HepG2 (cell line): ENCODE results near the gene SEL1L2. TPM values are rescaled to one million over a fixed set of nuclear protein-coding genes. Genes with fewer than 3 reads are reported as not detected.

Experiments
- ATAC-seq: fragments of 200-7000 bp; cut with Tn5 transposase; 3 replicates; pipeline ENCODE4 v1.9.1; 2020; ENCODE audit warnings: mild to moderate bottlenecking, moderate library complexity
- BruUV-seq: library from RNA; stranded (reverse); fragments of 400-500 nt; replicated peaks from 2 replicates; lab custom pipeline; 2021; lab: Mats Ljungman, UMichigan
- CTCF ChIA-PET: fragments of 300-600 bp; formaldehyde crosslinking; extraction: SDS; loops from one replicate; lab custom pipeline; 2021; ENCODE audit warnings: low total read pairs, inconsistent platforms, low intra/inter-chr PET ratio; lab: Yijun Ruan, JAX
- POLR2A ChIA-PET: fragments of 350-600 bp; sonication (Branson Sonifier 250); formaldehyde crosslinking; loops from one replicate; lab custom pipeline; 2020; ENCODE audit warnings: antibody characterized with exemption, inconsistent platforms; lab: Yijun Ruan, JAX
- DNase-seq: peaks from one replicate; pipeline ENCODE4 v3.0.0-alpha.2; 2015; ENCODE audit warnings: low spot score
- FAIRE-seq: peaks from 3 replicates; lab custom pipeline; 2011; peaks lifted over from hg19 to GRCh38; lab: Jason Lieb, UNC
- H2AFZ ChIP-seq: one replicate; pipeline ENCODE4 v1.6.1; 2011; ENCODE audit warnings: low read length, inconsistent platforms
- H3K27ac ChIP-seq: fragments of 300-600 bp; 3 replicates; pipeline ENCODE4 v1.8.0; 2011; ENCODE audit warnings: mixed run types, mild to moderate bottlenecking, mixed read lengths, low read length, inconsistent platforms; ENCODE audit not compliant: insufficient read depth; ENCODE audit errors: extremely low read length
- H3K27me3 ChIP-seq, 2 experiments: fragments of 200-600 bp in 1 of 2; 2 replicates in 1 of 2; 3 replicates in 1 of 2; pipeline versions ENCODE4 v1.6.0 to v1.8.0; 2011; ENCODE audit warnings: low read length in 2 of 2, mild to moderate bottlenecking in 2 of 2, moderate library complexity in 2 of 2, inconsistent platforms in 1 of 2; ENCODE audit not compliant: insufficient read depth in 2 of 2, control insufficient read depth in 1 of 2
- H3K36me3 ChIP-seq, 2 experiments: fragments of 200-600 bp in 1 of 2; replicated peaks in 1 of 2; 2 replicates in 1 of 2; 3 replicates in 1 of 2; pipeline versions ENCODE4 v1.5.1 to v1.8.0; 2011; ENCODE audit warnings: low read length in 2 of 2, inconsistent platforms in 1 of 2; ENCODE audit not compliant: insufficient read depth in 2 of 2, control insufficient read depth in 1 of 2
- H3K4me1 ChIP-seq: 2 replicates; pipeline ENCODE4 v1.5.1; 2012; ENCODE audit warnings: low read length, inconsistent platforms; ENCODE audit not compliant: insufficient read depth
- H3K4me2 ChIP-seq: 2 replicates; pipeline ENCODE4 v1.6.0; 2011; ENCODE audit warnings: low read depth, low read length, inconsistent platforms
- H3K4me3 ChIP-seq, 3 experiments: fragments of 200-600 bp in 1 of 3; sonication (generic), shearing (Covaris generic) in 1 of 3; replicated peaks in 1 of 3; 2 replicates each; pipeline ENCODE4 v1.5.1; 2011 to 2016; ENCODE audit warnings: low read length in 3 of 3, inconsistent platforms in 2 of 3, low read depth in 2 of 3, mild to moderate bottlenecking in 2 of 3, control low read depth in 1 of 3, mixed read lengths in 1 of 3; ENCODE audit not compliant: insufficient read depth in 1 of 3
- H3K79me2 ChIP-seq: one replicate; pipeline ENCODE4 v1.6.1; 2011; ENCODE audit warnings: low read length, inconsistent platforms; ENCODE audit not compliant: insufficient read depth
- H3K9ac ChIP-seq: 2 replicates; pipeline ENCODE4 v1.6.0; 2011; ENCODE audit warnings: mild to moderate bottlenecking, low read depth, low read length, inconsistent platforms; ENCODE audit not compliant: insufficient read depth
- H3K9me3 ChIP-seq: 2 replicates; pipeline ENCODE4 v1.5.1; 2012; ENCODE audit warnings: mild to moderate bottlenecking, low read length
- H4K20me1 ChIP-seq: 2 replicates; pipeline ENCODE4 v1.6.0; 2011; ENCODE audit warnings: inconsistent platforms, mild to moderate bottlenecking, low read length, moderate library complexity; ENCODE audit not compliant: insufficient read depth
- BATF2 ChIP-seq: sonication (generic); formaldehyde crosslinking; IDR thresholded peaks from 2 replicates; pipeline ENCODE4 v1.8.0; 2022; ENCODE audit warnings: mild to moderate bottlenecking, missing genetic modification reagents, moderate library complexity
- FOXM1 ChIP-seq: sonication (generic); formaldehyde crosslinking; IDR thresholded peaks from 2 replicates; pipeline ENCODE4 v1.5.0; 2020; ENCODE audit warnings: missing genetic modification reagents
- GATA4 ChIP-seq: sonication (generic); IDR thresholded peaks from 2 replicates; pipeline ENCODE4 v1.6.1; 2016; ENCODE audit warnings: antibody characterized with exemption, low read depth, borderline replicate concordance
- GMEB2 ChIP-seq: IDR thresholded peaks from 2 replicates; pipeline ENCODE4 v1.6.1; 2016; ENCODE audit warnings: missing biosample characterization, missing genetic modification reagents, low read depth
- HNRNPH1 ChIP-seq: fragments of 200-400 bp; formaldehyde crosslinking; optimal IDR thresholded peaks from 2 replicates; pipeline ENCODE3; 2017; ENCODE audit warnings: mild to moderate bottlenecking, low read depth, low read length
- LCORL ChIP-seq, 2 experiments: fragments of 450-650 bp in 1 of 2; sonication (generic) in 1 of 2; formaldehyde crosslinking in 1 of 2; IDR thresholded peaks; 2 replicates each; pipeline versions ENCODE4 v1.5.0 to v1.6.1; 2017 to 2020; ENCODE audit warnings: antibody characterized with exemption in 1 of 2, missing genetic modification reagents in 1 of 2
- MED8 ChIP-seq: sonication (generic); formaldehyde crosslinking; IDR thresholded peaks from 2 replicates; pipeline ENCODE4 v1.8.1; 2023; ENCODE audit warnings: mild to moderate bottlenecking, missing genetic modification reagents; ENCODE audit not compliant: insufficient replicate concordance
- PHF20 ChIP-seq: sonication (generic); formaldehyde crosslinking; IDR thresholded peaks from 2 replicates; pipeline ENCODE4 v1.5.0; 2020; ENCODE audit warnings: mild to moderate bottlenecking, missing genetic modification reagents
- PRMT3 ChIP-seq: sonication (generic); formaldehyde crosslinking; IDR thresholded peaks from 2 replicates; pipeline ENCODE4 v1.8.1; 2022; ENCODE audit warnings: low read depth, mild to moderate bottlenecking, moderate library complexity, missing genetic modification reagents, borderline replicate concordance
- RFX5 ChIP-seq: IDR thresholded peaks from 2 replicates; pipeline ENCODE4 v1.6.1; 2011; ENCODE audit warnings: low read depth, low read length, improper control_type of control experiment
- SRSF1 ChIP-seq: fragments of 200-400 bp; formaldehyde crosslinking; optimal IDR thresholded peaks from 2 replicates; pipeline ENCODE3; 2017; ENCODE audit warnings: mild to moderate bottlenecking, low read depth, low read length, moderate library complexity
- SRSF4 ChIP-seq: fragments of 200-400 bp; formaldehyde crosslinking; IDR thresholded peaks from one replicate; pipeline ENCODE4 v1.6.1; 2018; ENCODE audit warnings: mild to moderate bottlenecking, low read depth, low read length, moderate library complexity; ENCODE audit not compliant: poor library complexity, severe bottlenecking
- ZNF329 ChIP-seq: sonication (generic); formaldehyde crosslinking; IDR thresholded peaks from 2 replicates; pipeline ENCODE4 v1.9.0; 2021; ENCODE audit warnings: low read depth, mild to moderate bottlenecking, missing genetic modification reagents
- ZNF343 ChIP-seq: sonication (generic); formaldehyde crosslinking; IDR thresholded peaks from 2 replicates; pipeline ENCODE4 v1.4.0; 2020; ENCODE audit warnings: mild to moderate bottlenecking, missing genetic modification reagents
- ZNF598 ChIP-seq: sonication (generic); formaldehyde crosslinking; IDR thresholded peaks from 2 replicates; pipeline ENCODE4 v1.5.1; 2020; ENCODE audit warnings: mild to moderate bottlenecking, missing genetic modification reagents, borderline replicate concordance
- WGBS: methylation state at CpG from one replicate; pipeline ENCODE4 v1.1.6; 2017; ENCODE audit warnings: low lambda C conversion rate; 5-methylcytosine and 5-hydroxymethylcytosine counted together
- in situ Hi-C: cut with HindIII; loops from 2 replicates; pipeline ENCODE4 v1.10.0; 2017; ENCODE audit warnings: low pct_unique_long_range_greater_than_20kb; ENCODE audit not compliant: extremely low pct_ligation_motif_present
- intact Hi-C: fragments of 100-400 bp; cut with micrococcal nuclease; formaldehyde crosslinking; loops from one replicate; pipeline ENCODE4 v1.10.0; 2022; ENCODE audit not compliant: unreplicated experiment
- polyA plus RNA-seq, 8 experiments: library from polyadenylated mRNA; depleted of rRNA in 3 of 8; stranded (reverse) in 7 of 8; unstranded in 1 of 8; fragments of >200 nt; fragmentation: Illumina TruSeq in 4 of 8; extraction: Trizol in 4 of 8; gene quantifications; 2 replicates each; pipeline versions ENCODE4 v1.2.1 to v1.2.3, GENCODE V29; 2011 to 2016; ENCODE audit warnings: low read depth in 4 of 8, missing spikeins in 1 of 8, mixed read lengths in 1 of 8; ENCODE audit not compliant: insufficient read depth in 1 of 8
- total RNA-seq, 5 experiments: library from RNA; depleted of rRNA; stranded (reverse); fragments of >200 nt; fragmentation: Illumina TruSeq; extraction: Trizol; gene quantifications; 2 replicates each; pipeline ENCODE4 v1.2.3, GENCODE V29; 2016; ENCODE audit warnings: low read depth in 1 of 5

Gene SEL1L2
- total and polyA plus RNA-seq, 2 of the 13 experiments (the other 11 are each of a cell fraction or from before 2014, with no cell fraction given) = not detected

- DNase-seq (no peak), ATAC-seq (no peak), FAIRE-seq (no peak)
- ChIA-PET CTCF (no interaction called here), POLR2A (no interaction called here)
- Histone ChIP-seq H3K9ac (no peak overlapping the region), H3K4me3 (no peak overlapping the region), H3K27me3 (peaks cover 0 to 3% of the 10 kb centered on the region in 2 experiments; a peak in 1 of 5 replicates), H3K79me2 (no peaks in the 10 kb centered on the region), H3K4me2 (no peak overlapping the region), H3K4me1 (no peaks in the 10 kb centered on the region), H3K36me3 (no peaks in the 10 kb centered on the region), H4K20me1 (no peaks in the 10 kb centered on the region), H3K9me3 (no peaks in the 10 kb centered on the region), H2AFZ (no peak overlapping the region), H3K27ac (no peak overlapping the region)
- 21% methylated on average over 3 of the region's 3 CpGs for WGBS
- BruUV-seq = no TSS peak
- TF ChIP-seq FOXM1 (CRISPR knock-in tag) = no peak
- no peak for TF ChIP-seq PHF20 (CRISPR knock-in tag)
- TF ChIP-seq PRMT3 = no peak
- TF ChIP-seq SRSF4 = no peak
- no peak for TF ChIP-seq GATA4
- no peak for TF ChIP-seq ZNF329 (CRISPR knock-in tag)
- TF ChIP-seq ZNF343 (CRISPR knock-in tag) = no peak
- TF ChIP-seq MED8 (CRISPR knock-in tag) = no peak
- in situ Hi-C loops (no loop called here), intact Hi-C loops (no loop called here)
These were observed 158.9 kb downstream of the SEL1L2 start for GRCh38 chr20:13831476-13831875.

GRCh38 chr20:13825465-13825864, 164.9 kb downstream of the SEL1L2 start:
- FAIRE-seq = no peak
- H2AFZ ChIP-seq = no peak overlapping the region
- no peak overlapping the region for H3K4me3 ChIP-seq
- no peak for ATAC-seq
- H3K36me3 ChIP-seq = no peaks in the 10 kb centered on the region
- intact Hi-C loops (no loop called here), in situ Hi-C loops (no loop called here)
- POLR2A ChIA-PET = no interaction called here
- no peaks in the 10 kb centered on the region for H3K9me3 ChIP-seq
- H4K20me1 ChIP-seq = no peaks in the 10 kb centered on the region
- H3K9ac ChIP-seq = no peak overlapping the region
- no TSS peak for BruUV-seq
- H3K27ac ChIP-seq = no peak overlapping the region
- no peaks in the 10 kb centered on the region for H3K79me2 ChIP-seq
- CTCF ChIA-PET = no interaction called here
- H3K27me3 ChIP-seq = peaks cover 0 to 3% of the 10 kb centered on the region in 2 experiments; a peak in 1 of 5 replicates
- H3K4me1 ChIP-seq = no peaks in the 10 kb centered on the region
- 63% methylated on average over 5 of the region's 5 CpGs for WGBS
- DNase-seq = no peak
- no peak overlapping the region for H3K4me2 ChIP-seq
- no peak for TF ChIP-seq SRSF1
- TF ChIP-seq HNRNPH1 = no peak
- no peak for TF ChIP-seq GMEB2 (CRISPR knock-in tag)
- TF ChIP-seq ZNF598 (CRISPR knock-in tag) = no peak
- TF ChIP-seq BATF2 (CRISPR knock-in tag) = no peak
- TF ChIP-seq RFX5 = no peak
- TF ChIP-seq LCORL (IDR thresholded peaks at IDR 0.05) = no peak
- no peak for TF ChIP-seq LCORL (CRISPR knock-in tag; IDR thresholded peaks at IDR 0.05)
